Calu3 (cell line): ENCODE measurements around the gene DNAJA4. TPM values are rescaled to one million over a fixed set of nuclear protein-coding genes. Genes with fewer than 3 reads are reported as not detected.

Source experiments
- BruUV-seq: library from RNA; stranded (reverse); fragments of 400-500 nt; replicated peaks from 2 replicates; lab custom pipeline; 2021; lab: Mats Ljungman, UMichigan
- CTCF ChIA-PET: fragments of 300-600 bp; sonication (Branson Sonifier 250); formaldehyde crosslinking; loops from one replicate; lab custom pipeline; 2022; ENCODE audit warnings: antibody characterized with exemption; lab: Charles Lee
- DNase-seq: peaks from one replicate; pipeline ENCODE4 v3.0.0; 2022
- H3K27ac Mint-ChIP-seq: one replicate; pipeline ENCODE4 v1.8.0; 2022; ENCODE audit warnings: mixed read lengths; ENCODE audit not compliant: unreplicated experiment
- H3K27me3 Mint-ChIP-seq: one replicate; pipeline ENCODE4 v1.8.0; 2022; ENCODE audit warnings: mixed read lengths; ENCODE audit not compliant: unreplicated experiment
- H3K36me3 Mint-ChIP-seq: one replicate; pipeline ENCODE4 v1.8.0; 2022; ENCODE audit warnings: mild to moderate bottlenecking, moderate library complexity, mixed read lengths; ENCODE audit not compliant: insufficient read depth, unreplicated experiment
- H3K4me1 Mint-ChIP-seq: one replicate; pipeline ENCODE4 v1.8.0; 2022; ENCODE audit warnings: mild to moderate bottlenecking, low read depth, mixed read lengths; ENCODE audit not compliant: unreplicated experiment
- H3K4me3 Mint-ChIP-seq: one replicate; pipeline ENCODE4 v1.8.0; 2022; ENCODE audit warnings: mild to moderate bottlenecking, low read depth, moderate library complexity, mixed read lengths; ENCODE audit not compliant: unreplicated experiment
- H3K9me3 Mint-ChIP-seq: one replicate; pipeline ENCODE4 v1.8.0; 2022; ENCODE audit warnings: low read depth, mixed read lengths; ENCODE audit not compliant: unreplicated experiment
- CTCF ChIP-seq: fragments of 200-600 bp; IDR thresholded peaks from one replicate; pipeline ENCODE4 v1.8.0; 2022; ENCODE audit warnings: antibody characterized with exemption; ENCODE audit not compliant: unreplicated experiment
- intact Hi-C: fragments of 100-400 bp; cut with micrococcal nuclease; formaldehyde crosslinking; loops from one replicate; pipeline ENCODE4 v1.10.0; 2022; ENCODE audit not compliant: unreplicated experiment
- total RNA-seq: library from RNA; stranded (reverse); gene quantifications from 2 replicates; pipeline ENCODE4 v1.2.3, GENCODE V29; 2022

The DNAJA4 gene
- total RNA-seq, 1 experiment from 2014 or later = 53.6 TPM

- H3K4me3 Mint-ChIP-seq = no peak overlapping the region
- intact Hi-C loops = no loop called here
- DNase-seq = no peak
- H3K27ac Mint-ChIP-seq = no peak overlapping the region
- peaks cover 28% of the 10 kb centered on the region for H3K36me3 Mint-ChIP-seq
- CTCF ChIA-PET = no interaction called here
- no peaks in the 10 kb centered on the region for H3K27me3 Mint-ChIP-seq
- TF ChIP-seq CTCF = no peak
- BruUV-seq = no TSS peak
- no peaks in the 10 kb centered on the region for H3K9me3 Mint-ChIP-seq
- peaks cover 8% of the 10 kb centered on the region for H3K4me1 Mint-ChIP-seq
Measured at GRCh38 chr15:78290222-78290621, 25.9 kb downstream of the DNAJA4 start.

- Mint-ChIP-seq H3K4me1 (peaks cover 8% of the 10 kb centered on the region), H3K9me3 (no peaks in the 10 kb centered on the region), H3K27ac (no peak overlapping the region), H3K36me3 (peaks cover 27% of the 10 kb centered on the region), H3K4me3 (no peak overlapping the region), H3K27me3 (no peaks in the 10 kb centered on the region)
- DNase-seq = no peak
- no peak for TF ChIP-seq CTCF
- no TSS peak for BruUV-seq
- intact Hi-C loops = no loop called here
- CTCF ChIA-PET = no interaction called here
Measured at GRCh38 chr15:78291052-78291451, 26.7 kb downstream of the DNAJA4 start.

- no peaks in the 10 kb centered on the region for H3K9me3 Mint-ChIP-seq
- peaks cover 8% of the 10 kb centered on the region for H3K4me1 Mint-ChIP-seq
- no peak overlapping the region for H3K4me3 Mint-ChIP-seq
- peaks cover 27% of the 10 kb centered on the region for H3K36me3 Mint-ChIP-seq
- DNase-seq = peak; percentile 27
- H3K27me3 Mint-ChIP-seq = no peaks in the 10 kb centered on the region
- no TSS peak for BruUV-seq
- H3K27ac Mint-ChIP-seq = no peak overlapping the region
- intact Hi-C loops = no loop called here
- CTCF ChIA-PET = interaction anchor here (0.6 kb wide), 1 partner anchor 225 kb away, joined by 4 read pairs; no protein-coding TSS in a partner anchor
- no peak for TF ChIP-seq CTCF
Measured at GRCh38 chr15:78291698-78292097, 27.3 kb downstream of the DNAJA4 start.

GRCh38 chr15:78292219-78292618 is 27.9 kb downstream of the DNAJA4 start:
- intact Hi-C loops = no loop called here
- no peak for TF ChIP-seq CTCF
- H3K27ac Mint-ChIP-seq = no peak overlapping the region
- no peaks in the 10 kb centered on the region for H3K9me3 Mint-ChIP-seq
- peaks cover 27% of the 10 kb centered on the region for H3K36me3 Mint-ChIP-seq
- no peak overlapping the region for H3K4me3 Mint-ChIP-seq
- H3K4me1 Mint-ChIP-seq = peaks cover 8% of the 10 kb centered on the region
- CTCF ChIA-PET = interaction anchor here (0.6 kb wide), 1 partner anchor 224 kb away, joined by 4 read pairs; no protein-coding TSS in a partner anchor
- DNase-seq = no peak
- no TSS peak for BruUV-seq
- no peaks in the 10 kb centered on the region for H3K27me3 Mint-ChIP-seq
